DND-41 (cell line): Measurements from ENCODE around the gene FRYL.

Experiments
- ATAC-seq: fragments of 200-7000 bp; cut with Tn5 transposase; 3 replicates; pipeline ENCODE4 v1.9.1; 2021; ENCODE audit warnings: low read depth; ENCODE audit not compliant: insufficient read depth
- DNase-seq: peaks from one replicate; pipeline ENCODE4 v3.0.0-alpha.2; 2020
- H2AFZ ChIP-seq: 2 replicates; pipeline ENCODE4 v1.6.0; 2012; ENCODE audit warnings: low read depth, low read length
- H3K27ac ChIP-seq: 2 replicates; pipeline ENCODE4 v1.5.1; 2012; ENCODE audit warnings: low read length, inconsistent platforms
- H3K27me3 ChIP-seq: fragments of 200-600 bp; sonication (generic); 2 replicates; pipeline ENCODE4 v1.6.0; 2012; ENCODE audit warnings: low read length, mild to moderate bottlenecking, inconsistent platforms; ENCODE audit not compliant: insufficient read depth, poor library complexity
- H3K36me3 ChIP-seq: 2 replicates; pipeline ENCODE4 v1.5.1; 2012; ENCODE audit warnings: low read length, inconsistent platforms; ENCODE audit not compliant: insufficient read depth
- H3K4me1 ChIP-seq: 2 replicates; pipeline ENCODE4 v1.5.1; 2012; ENCODE audit warnings: mild to moderate bottlenecking, low read length; ENCODE audit not compliant: insufficient read depth
- H3K4me2 ChIP-seq: 2 replicates; pipeline ENCODE4 v1.6.0; 2012; ENCODE audit warnings: mild to moderate bottlenecking, moderate library complexity, low read length, inconsistent platforms; ENCODE audit not compliant: insufficient read depth
- H3K4me3 ChIP-seq, 2 experiments: fragments of 200-600 bp in 1 of 2; shearing (Covaris generic) in 1 of 2; 2 replicates each; pipeline ENCODE4 v1.5.1; 2012 to 2016; ENCODE audit warnings: inconsistent platforms in 2 of 2, low read length in 2 of 2, mild to moderate bottlenecking in 2 of 2, low read depth in 1 of 2, moderate library complexity in 1 of 2
- H3K79me2 ChIP-seq: 2 replicates; pipeline ENCODE4 v1.6.0; 2012; ENCODE audit warnings: low read length, inconsistent platforms; ENCODE audit not compliant: insufficient read depth
- H3K9ac ChIP-seq: 2 replicates; pipeline ENCODE4 v1.6.0; 2012; ENCODE audit warnings: low read depth, mild to moderate bottlenecking, inconsistent platforms, low read length, moderate library complexity
- H3K9me3 ChIP-seq: 2 replicates; pipeline ENCODE4 v1.5.1; 2012; ENCODE audit warnings: low read length, moderate library complexity, mild to moderate bottlenecking, inconsistent platforms; ENCODE audit not compliant: insufficient read depth, severe bottlenecking
- H4K20me1 ChIP-seq: 2 replicates; pipeline ENCODE4 v1.6.0; 2012; ENCODE audit warnings: low read length; ENCODE audit not compliant: insufficient read depth
- EZH2 ChIP-seq: IDR thresholded peaks from 3 replicates; pipeline ENCODE4 v1.6.1; 2012; ENCODE audit warnings: borderline replicate concordance, low read depth, mild to moderate bottlenecking, moderate library complexity, low read length, inconsistent platforms; ENCODE audit not compliant: severe bottlenecking
- TF ChIP-seq, protein P1 (sequence below): IDR thresholded peaks from 2 replicates; pipeline ENCODE4 v1.5.1; 2012; ENCODE audit warnings: borderline replicate concordance, low read length, moderate library complexity, mild to moderate bottlenecking; ENCODE audit not compliant: poor library complexity, severe bottlenecking; ENCODE audit errors: extremely low read depth

FRYL gene

GRCh38 chr4:48753159-48753558, 26.9 kb downstream of the FRYL start:
- H3K9me3 ChIP-seq = no peaks in the 10 kb centered on the region
- peaks cover 11% of the 10 kb centered on the region for H3K4me1 ChIP-seq
- DNase-seq (no peak), ATAC-seq (no peak)
- H2AFZ ChIP-seq = no peak overlapping the region
- no peak overlapping the region for H3K4me2 ChIP-seq
- no peak overlapping the region for H3K4me3 ChIP-seq
- H3K27me3 ChIP-seq = no peaks in the 10 kb centered on the region
- H3K9ac ChIP-seq = no peak overlapping the region
- H3K27ac ChIP-seq = no peak overlapping the region
- no peaks in the 10 kb centered on the region for H3K36me3 ChIP-seq
- TF ChIP-seq, protein P1, sequence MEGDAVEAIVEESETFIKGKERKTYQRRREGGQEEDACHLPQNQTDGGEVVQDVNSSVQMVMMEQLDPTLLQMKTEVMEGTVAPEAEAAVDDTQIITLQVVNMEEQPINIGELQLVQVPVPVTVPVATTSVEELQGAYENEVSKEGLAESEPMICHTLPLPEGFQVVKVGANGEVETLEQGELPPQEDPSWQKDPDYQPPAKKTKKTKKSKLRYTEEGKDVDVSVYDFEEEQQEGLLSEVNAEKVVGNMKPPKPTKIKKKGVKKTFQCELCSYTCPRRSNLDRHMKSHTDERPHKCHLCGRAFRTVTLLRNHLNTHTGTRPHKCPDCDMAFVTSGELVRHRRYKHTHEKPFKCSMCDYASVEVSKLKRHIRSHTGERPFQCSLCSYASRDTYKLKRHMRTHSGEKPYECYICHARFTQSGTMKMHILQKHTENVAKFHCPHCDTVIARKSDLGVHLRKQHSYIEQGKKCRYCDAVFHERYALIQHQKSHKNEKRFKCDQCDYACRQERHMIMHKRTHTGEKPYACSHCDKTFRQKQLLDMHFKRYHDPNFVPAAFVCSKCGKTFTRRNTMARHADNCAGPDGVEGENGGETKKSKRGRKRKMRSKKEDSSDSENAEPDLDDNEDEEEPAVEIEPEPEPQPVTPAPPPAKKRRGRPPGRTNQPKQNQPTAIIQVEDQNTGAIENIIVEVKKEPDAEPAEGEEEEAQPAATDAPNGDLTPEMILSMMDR = no peak
- no peak for TF ChIP-seq EZH2
- H3K79me2 ChIP-seq = peaks cover 92% of the 10 kb centered on the region
- peaks cover 74% of the 10 kb centered on the region for H4K20me1 ChIP-seq

GRCh38 chr4:48752726-48753125, 27.4 kb downstream of the FRYL start:
- no peak for DNase-seq
- TF ChIP-seq, protein P1 = no peak
- TF ChIP-seq EZH2 = no peak

GRCh38 chr4:48752246-48752645, 27.8 kb downstream of the FRYL start:
- Histone ChIP-seq H3K9ac (no peak overlapping the region), H3K9me3 (no peaks in the 10 kb centered on the region), H2AFZ (no peak overlapping the region), H3K36me3 (no peaks in the 10 kb centered on the region), H3K27me3 (no peaks in the 10 kb centered on the region), H4K20me1 (peaks cover 81% of the 10 kb centered on the region), H3K27ac (no peak overlapping the region), H3K4me1 (peaks cover 18% of the 10 kb centered on the region), H3K4me2 (no peak overlapping the region), H3K4me3 (no peak overlapping the region), H3K79me2 (peaks cover 98% of the 10 kb centered on the region)
- no peak for ATAC-seq
- DNase-seq = no peak
- TF ChIP-seq EZH2 = no peak
- TF ChIP-seq, protein P1 = no peak

More at GRCh38 chr4:48752726-48753125, 27.4 kb downstream of the FRYL start:
- Histone ChIP-seq H3K36me3 (no peaks in the 10 kb centered on the region), H3K9ac (no peak overlapping the region), H3K4me1 (peaks cover 13% of the 10 kb centered on the region), H3K27ac (no peak overlapping the region), H3K4me2 (no peak overlapping the region), H4K20me1 (peaks cover 77% of the 10 kb centered on the region), H2AFZ (no peak overlapping the region), H3K4me3 (no peak overlapping the region), H3K9me3 (no peaks in the 10 kb centered on the region), H3K79me2 (peaks cover 97% of the 10 kb centered on the region), H3K27me3 (no peaks in the 10 kb centered on the region)
- ATAC-seq = no peak

DNA sequence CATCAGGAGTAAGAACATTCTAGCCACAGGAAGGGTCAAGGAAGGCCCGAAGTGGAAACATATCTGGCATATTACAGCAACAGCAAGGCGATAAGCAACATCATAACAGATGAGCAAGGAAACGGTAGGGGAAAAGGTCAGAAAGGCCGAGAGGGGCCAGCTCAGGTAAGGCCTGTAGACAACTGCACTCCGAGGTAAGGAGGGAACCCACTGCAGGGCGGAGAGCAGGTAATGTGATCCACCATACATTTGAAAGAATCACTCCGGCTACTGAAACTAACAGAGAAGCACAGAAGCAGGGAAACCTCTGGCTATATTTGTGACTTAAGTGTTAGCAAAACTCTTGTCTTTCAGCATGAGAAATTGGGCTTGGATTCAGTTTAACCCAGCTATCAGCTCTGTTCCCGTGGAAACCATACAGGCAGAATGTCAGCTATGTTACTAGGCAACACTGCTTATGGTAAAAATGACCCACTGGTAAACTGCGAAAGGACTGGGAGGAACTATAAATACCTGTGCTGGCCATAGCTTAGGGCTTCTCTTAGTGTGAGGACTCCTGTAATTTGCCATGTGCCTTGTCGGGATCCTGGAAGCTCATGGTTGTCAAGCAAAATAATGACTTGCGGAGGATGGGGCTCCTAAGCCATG, 31.0 kb downstream of the FRYL start:
- TF ChIP-seq, protein P1 = no peak
- TF ChIP-seq EZH2 = no peak
- H3K27me3 ChIP-seq = no peaks in the 10 kb centered on the region
- peaks cover 75% of the 10 kb centered on the region for H4K20me1 ChIP-seq
- ATAC-seq = no peak
- H3K4me1 ChIP-seq = peaks cover 25% of the 10 kb centered on the region
- no peak overlapping the region for H3K9ac ChIP-seq
- H3K27ac ChIP-seq = peak overlapping the region; percentile 40; the same call in 1 of the 2 replicates
- no peak for DNase-seq
- peaks cover 98% of the 10 kb centered on the region for H3K79me2 ChIP-seq
- no peaks in the 10 kb centered on the region for H3K36me3 ChIP-seq
- H2AFZ ChIP-seq = no peak overlapping the region
- no peak overlapping the region for H3K4me3 ChIP-seq
- no peaks in the 10 kb centered on the region for H3K9me3 ChIP-seq
- no peak overlapping the region for H3K4me2 ChIP-seq
